Heart left ventricle (tissue), 13 donors: ENCODE data around the gene GTPBP8.

Experiments used
- POLR2A ChIP-seq, 2 donors: fragments of 450-650 bp; IDR thresholded peaks; one replicate each; pipeline ENCODE4 v1.6.1; 2017; ENCODE audit warnings: antibody characterized with exemption in 2 of 2, mild to moderate bottlenecking in 2 of 2, moderate library complexity in 2 of 2
- TF ChIP-seq, protein P1 (sequence below), 12 donors: fragments of 200-600 bp; sonication (generic) in 4 of 12; IDR thresholded peaks; one replicate each; pipeline versions ENCODE4 v1.5.0 to v1.8.0; 2018 to 2022; ENCODE audit warnings: antibody characterized with exemption in 12 of 12, mild to moderate bottlenecking in 5 of 12
- donor health status: ischemic (EF 13 %, LVEDD 7.1; RV severe dilation, severe dysfunction).
- donor health status: DM: no; HTN: yes; CAD: no.
- donor health status: DM: no; HTN: no; CAD: no.
- donor health status: ischemic (EF 25% LVEDD 6.9; RV normal size, moderate dysfunction).
- donor health status: ischemic (EF 25% LVEDD 5.7; RV mildly dilated, moderate dysfunction).
- donor health status: ischemic (EF 35%, LVEDD 5.7; RV mildly dilated, moderate dysfunction).
- donor health status: nonischemic (EF 11% LVEDD 7.7; RV severe dilation, severe dysfunction).
- donor health status: DM: yes; HTN: yes; CAD: no.
- donor health status: PGD.
- donor health status: ischemic (EF 29% LVEDD 5.4; RV normal size, mild dysfunction).
- donor health status: nonischemic (EF 23%, LVEDD 6.1; RV moderate dilation, normal function).

DNA sequence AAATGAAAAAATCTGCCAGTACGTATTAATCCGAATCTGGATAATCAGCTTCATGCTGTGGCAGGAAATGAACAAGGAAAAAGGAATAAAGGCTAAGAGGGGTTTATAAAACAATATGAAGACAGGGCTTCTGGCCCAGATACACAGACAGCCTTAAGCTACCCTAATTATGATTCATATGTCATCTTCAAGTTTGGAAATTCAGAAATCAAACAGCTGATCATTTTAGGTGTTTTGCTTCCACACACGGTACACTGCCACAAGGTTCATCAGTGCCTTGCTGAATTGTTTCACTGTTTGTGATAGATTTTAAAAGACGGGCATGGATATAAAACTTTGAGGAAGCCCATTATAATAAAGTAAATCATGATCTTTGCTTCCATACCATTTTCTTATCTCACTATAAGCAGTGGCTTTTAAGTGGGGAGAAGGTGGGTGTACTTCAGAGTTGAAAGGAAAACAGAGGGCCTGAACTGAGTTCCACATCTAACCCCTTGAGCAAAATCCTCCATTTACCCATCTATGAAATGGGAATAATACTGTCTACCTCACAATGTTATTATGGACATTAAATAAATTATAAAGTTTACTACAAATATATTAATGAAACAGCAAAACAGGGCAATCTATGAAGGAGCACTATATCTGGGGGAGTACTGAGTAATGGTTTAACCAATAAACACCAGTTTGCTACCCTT is 15.7 kb downstream of the GTPBP8 start:
- no peak for TF ChIP-seq POLR2A (IDR thresholded peaks at IDR 0.05)
- TF ChIP-seq, protein P1, sequence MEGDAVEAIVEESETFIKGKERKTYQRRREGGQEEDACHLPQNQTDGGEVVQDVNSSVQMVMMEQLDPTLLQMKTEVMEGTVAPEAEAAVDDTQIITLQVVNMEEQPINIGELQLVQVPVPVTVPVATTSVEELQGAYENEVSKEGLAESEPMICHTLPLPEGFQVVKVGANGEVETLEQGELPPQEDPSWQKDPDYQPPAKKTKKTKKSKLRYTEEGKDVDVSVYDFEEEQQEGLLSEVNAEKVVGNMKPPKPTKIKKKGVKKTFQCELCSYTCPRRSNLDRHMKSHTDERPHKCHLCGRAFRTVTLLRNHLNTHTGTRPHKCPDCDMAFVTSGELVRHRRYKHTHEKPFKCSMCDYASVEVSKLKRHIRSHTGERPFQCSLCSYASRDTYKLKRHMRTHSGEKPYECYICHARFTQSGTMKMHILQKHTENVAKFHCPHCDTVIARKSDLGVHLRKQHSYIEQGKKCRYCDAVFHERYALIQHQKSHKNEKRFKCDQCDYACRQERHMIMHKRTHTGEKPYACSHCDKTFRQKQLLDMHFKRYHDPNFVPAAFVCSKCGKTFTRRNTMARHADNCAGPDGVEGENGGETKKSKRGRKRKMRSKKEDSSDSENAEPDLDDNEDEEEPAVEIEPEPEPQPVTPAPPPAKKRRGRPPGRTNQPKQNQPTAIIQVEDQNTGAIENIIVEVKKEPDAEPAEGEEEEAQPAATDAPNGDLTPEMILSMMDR (IDR thresholded peaks at IDR 0.05), result no peak
